Cardiac septum (tissue), 1 donor: Measurements from ENCODE around the gene HAGHL. TPM values are rescaled to one million over a fixed set of nuclear protein-coding genes. Genes with fewer than 3 reads are reported as not detected.

Experiments
- DNase-seq: peaks from one replicate; pipeline ENCODE4 v3.0.0-alpha.2; 2020; ENCODE audit warnings: low spot score
- intact Hi-C: fragments of 100-400 bp; cut with DNase I; formaldehyde crosslinking; loops from one replicate; pipeline ENCODE4 v1.14.0; 2022
- microRNA-seq: library from miRNA; unstranded; fragments of <30 nt; microRNA quantifications from one replicate; pipeline ENCODE4 v1.2.0, GENCODE V29; 2020
- total RNA-seq: library from RNA; stranded (reverse); fragmentation: NEBNext Ultra II Directional; extraction: Animal tissue kit (Norgen Biotek cat#: 25700); gene quantifications from one replicate; pipeline ENCODE4 v1.2.1, GENCODE V29; 2021
- donor health status: DM: no; HTN: no; CAD: no.

The HAGHL gene
- total RNA-seq, 1 donor from 2014 or later, result 10.9 TPM

DNA sequence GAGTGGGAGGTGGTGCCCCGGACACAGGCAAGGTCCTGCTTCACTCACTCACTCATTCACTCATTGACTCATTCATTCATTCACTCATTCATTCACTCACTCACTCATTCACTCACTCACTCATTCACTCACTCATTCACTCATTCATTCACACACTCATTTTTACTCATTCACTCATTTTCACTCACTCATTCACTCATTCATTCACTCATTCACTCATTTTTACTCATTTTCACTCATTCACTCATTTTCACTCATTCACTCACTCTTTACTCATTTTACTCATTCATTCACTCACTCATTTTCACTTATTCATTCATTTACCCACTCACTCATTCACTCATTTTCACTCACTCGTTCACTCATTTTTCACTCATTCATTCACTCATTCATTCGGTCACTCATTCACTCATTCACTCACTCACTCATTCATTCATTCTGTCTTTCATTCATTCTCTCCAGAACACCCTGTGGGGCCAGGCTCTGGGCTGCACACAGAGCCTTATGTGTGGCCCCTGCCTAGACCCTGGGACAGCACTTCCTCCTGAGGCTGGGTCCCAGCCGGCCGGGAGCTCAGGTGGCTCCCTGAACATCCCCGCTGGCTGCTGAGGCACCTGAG is 52.1 kb downstream of the HAGHL start:
- no peak for DNase-seq
- intact Hi-C loops, result no loop called here

Small RNA genes within 50 kb of the gene (microRNA-seq; reads per million reads assigned to microRNA genes)
- gene MIR662, result not detected

Other genes starting within 250 kb of the HAGHL start
- gene CAPN15, start 199.4 kb upstream of the HAGHL start, total RNA-seq, result 18.5 TPM
- not detected for gene PRR35, start 166.7 kb upstream of the HAGHL start, total RNA-seq
- 0.30 TPM for gene NHLRC4, start 160.1 kb upstream of the HAGHL start, total RNA-seq
- 25.5 TPM for gene PIGQ, start 157.1 kb upstream of the HAGHL start, total RNA-seq
- 19.4 TPM for gene RAB40C, start 137.0 kb upstream of the HAGHL start, total RNA-seq
- gene WFIKKN1, start 96.1 kb upstream of the HAGHL start, total RNA-seq, result 0.40 TPM
- 47.7 TPM for gene METTL26, start 90.8 kb upstream of the HAGHL start, total RNA-seq
- 90.3 TPM for gene MCRIP2, start 85.3 kb upstream of the HAGHL start, total RNA-seq
- gene WDR90, start 77.7 kb upstream of the HAGHL start, total RNA-seq, result 13.9 TPM
- 102 TPM for gene RHOT2, start 59.0 kb upstream of the HAGHL start, total RNA-seq
- gene RHBDL1, start 51.4 kb upstream of the HAGHL start, total RNA-seq, result 1.8 TPM
- 110 TPM for gene STUB1, start 46.7 kb upstream of the HAGHL start, total RNA-seq
- gene JMJD8, start 42.8 kb upstream of the HAGHL start, total RNA-seq, result 50.5 TPM
- 9.1 TPM for gene WDR24, start 36.7 kb upstream of the HAGHL start, total RNA-seq
- gene FBXL16, start 21.3 kb upstream of the HAGHL start, total RNA-seq, result 1.5 TPM
- gene METRN, start 12.0 kb upstream of the HAGHL start, total RNA-seq, result 73.3 TPM
- 36.6 TPM for gene ANTKMT, start 6.0 kb upstream of the HAGHL start, total RNA-seq
- 0.16 TPM for gene CCDC78, start 663 bp upstream of the HAGHL start, total RNA-seq
- 21.7 TPM for gene CIAO3, start 13.9 kb downstream of the HAGHL start, total RNA-seq
- gene MSLN, start 33.6 kb downstream of the HAGHL start, total RNA-seq, result not detected
- 7.9 TPM for gene RPUSD1, start 61.3 kb downstream of the HAGHL start, total RNA-seq
- 7.1 TPM for gene CHTF18, start 61.5 kb downstream of the HAGHL start, total RNA-seq
- gene GNG13, start 73.6 kb downstream of the HAGHL start, total RNA-seq, result not detected
- 8.4 TPM for gene LMF1, start 243.9 kb downstream of the HAGHL start, total RNA-seq